Suppressor macrophage treated with lipopolysaccharide for 4 hours (primary cell): ENCODE results near the gene MYD88.
A peak's percentile ranks its signal among the peaks of the same experiment; 100 is the strongest.

Experiments used
- DNase-seq: peaks from one replicate; pipeline ENCODE4 v3.0.0-alpha.2; 2020

Gene MYD88

DNA sequence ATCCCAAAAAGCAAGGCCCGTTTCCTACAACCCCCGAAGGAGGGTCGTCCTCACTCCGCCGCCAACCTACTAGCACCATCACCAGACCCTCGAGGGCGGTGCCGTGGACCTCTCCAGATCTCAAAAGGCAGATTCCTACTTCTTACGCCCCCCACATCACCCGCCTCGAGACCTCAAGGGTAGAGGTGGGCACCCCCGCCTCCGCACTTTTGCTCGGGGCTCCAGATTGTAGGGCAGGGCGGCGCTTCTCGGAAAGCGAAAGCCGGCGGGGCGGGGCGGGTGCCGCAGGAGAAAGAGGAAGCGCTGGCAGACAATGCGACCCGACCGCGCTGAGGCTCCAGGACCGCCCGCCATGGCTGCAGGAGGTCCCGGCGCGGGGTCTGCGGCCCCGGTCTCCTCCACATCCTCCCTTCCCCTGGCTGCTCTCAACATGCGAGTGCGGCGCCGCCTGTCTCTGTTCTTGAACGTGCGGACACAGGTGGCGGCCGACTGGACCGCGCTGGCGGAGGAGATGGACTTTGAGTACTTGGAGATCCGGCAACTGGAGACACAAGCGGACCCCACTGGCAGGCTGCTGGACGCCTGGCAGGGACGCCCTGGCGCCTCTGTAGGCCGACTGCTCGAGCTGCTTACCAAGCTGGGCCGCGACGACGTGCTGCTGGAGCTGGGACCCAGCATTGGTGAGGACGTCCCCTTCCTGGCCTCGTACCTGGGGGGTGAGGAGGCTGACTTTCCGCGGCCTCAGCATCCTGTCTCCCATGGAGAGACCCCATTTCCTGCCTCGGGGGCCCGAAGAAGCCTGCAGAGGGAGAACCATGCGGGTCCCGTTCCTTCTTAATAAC lies at the start of gene MYD88:
Gene MYD88, plus strand, starts transcription at position 313 of the 842 bp plus-strand sequence. Its CDS starts 40 bp downstream, at position 353.
- DNase-seq: peak; percentile 95

GRCh38 chr3:38089163-38089562 lies 49.3 kb upstream of the MYD88 start:
- DNase-seq: no peak

GRCh38 chr3:38090453-38090852 lies 48.0 kb upstream of the MYD88 start:
- no peak for DNase-seq

DNA sequence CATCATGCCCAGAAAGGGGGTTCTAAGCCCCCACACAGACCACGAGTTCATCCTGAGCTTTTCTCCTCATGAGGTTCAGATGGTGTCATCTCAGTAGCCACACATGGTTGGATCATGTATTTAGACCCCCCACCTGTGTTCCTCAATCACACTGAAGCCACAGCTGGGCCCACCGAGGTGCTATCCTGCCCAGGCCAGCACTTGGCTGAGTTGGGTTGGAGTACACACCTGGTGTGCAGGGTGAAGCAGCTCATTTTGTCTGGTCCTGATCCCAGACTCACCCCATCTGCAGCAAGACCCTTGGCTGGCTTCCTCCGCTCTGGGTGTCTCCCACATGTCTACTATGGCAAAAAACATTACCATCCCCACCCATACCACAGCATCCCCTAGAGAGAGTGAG lies 43.5 kb upstream of the MYD88 start:
- DNase-seq: no peak

- DNase-seq: no peak
Observed at GRCh38 chr3:38095669-38096483, 42.6 kb upstream of the MYD88 start.

DNA sequence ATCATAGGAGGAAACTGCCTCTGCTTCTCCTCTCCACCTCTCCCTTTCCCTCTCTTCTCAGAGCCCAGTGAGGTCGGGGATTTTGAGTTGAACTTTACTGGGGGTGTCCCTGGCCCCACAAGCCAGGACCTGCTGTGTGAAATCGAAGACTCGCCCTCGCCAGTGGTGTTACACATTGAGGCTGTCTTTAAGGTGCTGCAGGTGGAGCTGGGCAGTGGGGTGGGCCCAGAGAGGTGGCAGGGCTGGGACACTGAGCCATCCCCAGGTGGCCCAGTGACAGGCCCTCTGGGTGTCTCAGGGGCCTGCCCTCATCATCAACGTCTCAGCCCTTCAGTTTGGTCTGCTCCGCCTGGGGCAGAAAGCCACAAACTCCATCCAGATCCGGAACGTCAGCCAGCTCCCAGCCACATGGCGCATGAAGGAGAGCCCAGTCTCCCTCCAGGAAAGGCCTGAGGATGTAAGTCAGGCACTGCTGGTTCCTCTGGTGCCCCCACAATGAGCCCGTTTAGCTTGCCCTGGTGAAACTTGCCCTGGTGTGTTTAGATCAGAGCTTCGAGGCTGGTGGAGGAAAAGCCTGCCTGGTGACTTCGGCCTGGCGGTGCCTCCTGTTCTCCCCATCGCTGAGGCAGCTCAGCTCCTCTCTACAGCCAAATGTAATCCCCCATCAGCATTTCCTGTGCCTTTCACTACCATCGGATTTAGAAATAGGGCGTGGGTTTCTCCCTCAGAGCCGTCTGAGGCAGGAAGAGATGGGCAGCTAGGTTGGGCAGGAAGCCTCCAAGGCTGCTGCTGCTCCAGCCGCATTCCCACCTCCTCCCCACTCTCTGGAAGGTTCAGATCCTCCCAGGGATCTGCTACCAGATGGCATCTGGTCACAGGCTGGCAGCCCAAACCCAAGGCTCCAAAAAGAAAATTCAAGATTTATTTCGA lies 40.8 kb upstream of the MYD88 start:
- no peak for DNase-seq

- DNase-seq: no peak
Observed at GRCh38 chr3:38098376-38098723, 40.1 kb upstream of the MYD88 start.

DNA sequence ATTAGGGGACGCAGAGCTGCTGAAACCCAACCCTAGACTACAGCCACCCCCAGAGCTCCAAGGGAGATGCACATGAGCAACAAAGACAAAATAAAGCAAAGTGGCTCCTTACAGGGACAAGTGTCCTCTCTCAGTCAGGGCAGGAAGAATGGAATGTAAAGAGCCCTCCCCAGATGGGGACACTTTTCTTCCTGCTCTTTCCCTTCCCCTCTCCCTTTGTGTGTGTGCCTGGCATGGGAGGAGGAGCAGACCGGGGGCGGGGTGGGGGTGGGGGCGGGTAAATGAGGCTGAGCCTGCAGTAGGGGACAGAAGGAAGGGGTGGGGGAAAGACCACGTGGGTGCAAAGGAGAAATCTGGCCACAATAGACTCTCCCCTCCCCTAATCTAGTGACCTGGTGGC lies 38.9 kb upstream of the MYD88 start:
- no peak for DNase-seq

DNA sequence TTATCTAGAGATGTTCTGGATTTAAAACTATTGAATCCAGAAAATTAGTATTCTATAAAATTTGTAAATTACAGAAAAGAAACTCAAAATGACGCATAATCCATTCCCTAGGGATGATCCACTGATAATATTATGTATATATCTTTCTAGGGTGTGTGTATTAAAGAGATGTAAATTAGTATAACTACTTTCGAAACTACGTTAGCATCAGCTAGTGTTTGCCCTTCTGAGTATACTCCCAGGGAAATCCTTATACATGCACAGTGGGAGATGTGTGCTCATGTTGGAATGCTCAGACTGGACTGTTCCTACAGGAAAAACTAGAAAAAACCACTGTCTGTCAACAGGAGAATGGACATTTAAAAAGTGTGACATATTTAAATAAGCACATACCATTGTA lies 38.0 kb upstream of the MYD88 start:
- no peak for DNase-seq

DNA sequence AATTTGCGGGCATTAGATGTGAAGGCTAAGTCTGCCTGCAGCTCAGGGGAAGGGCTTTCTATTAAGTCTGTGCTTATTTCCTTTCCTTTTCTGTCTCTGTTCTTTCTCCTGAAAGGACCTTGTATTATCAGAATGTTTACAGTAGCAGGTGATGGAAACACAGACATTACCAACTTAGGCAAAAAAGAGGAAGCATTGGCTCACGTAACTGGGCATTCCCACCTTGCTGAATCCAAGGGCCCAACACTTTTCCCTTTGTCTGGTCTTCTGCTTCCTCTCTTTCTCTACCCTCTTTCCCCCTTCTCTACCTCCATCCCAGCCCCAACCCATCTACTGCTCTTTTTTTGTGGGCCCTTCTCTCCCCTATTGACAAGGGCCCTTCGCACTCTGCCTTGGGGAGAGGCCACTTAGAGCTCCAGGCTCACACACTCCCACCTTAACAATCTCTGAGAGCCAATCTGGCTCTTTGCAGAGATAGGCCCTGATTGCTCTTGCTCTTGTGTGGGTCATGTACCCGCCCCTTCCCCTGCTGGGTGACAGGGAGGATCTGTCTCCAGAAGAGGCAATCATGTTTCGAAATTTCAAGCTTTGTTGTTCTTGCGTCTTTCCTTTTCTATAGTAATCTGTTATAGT lies 36.5 kb upstream of the MYD88 start:
- DNase-seq: peak; percentile 21

- DNase-seq: peak; percentile 54
Observed at GRCh38 chr3:38102444-38102814, 36.0 kb upstream of the MYD88 start.

GRCh38 chr3:38105525-38105924 lies 32.9 kb upstream of the MYD88 start:
- no peak for DNase-seq

DNA sequence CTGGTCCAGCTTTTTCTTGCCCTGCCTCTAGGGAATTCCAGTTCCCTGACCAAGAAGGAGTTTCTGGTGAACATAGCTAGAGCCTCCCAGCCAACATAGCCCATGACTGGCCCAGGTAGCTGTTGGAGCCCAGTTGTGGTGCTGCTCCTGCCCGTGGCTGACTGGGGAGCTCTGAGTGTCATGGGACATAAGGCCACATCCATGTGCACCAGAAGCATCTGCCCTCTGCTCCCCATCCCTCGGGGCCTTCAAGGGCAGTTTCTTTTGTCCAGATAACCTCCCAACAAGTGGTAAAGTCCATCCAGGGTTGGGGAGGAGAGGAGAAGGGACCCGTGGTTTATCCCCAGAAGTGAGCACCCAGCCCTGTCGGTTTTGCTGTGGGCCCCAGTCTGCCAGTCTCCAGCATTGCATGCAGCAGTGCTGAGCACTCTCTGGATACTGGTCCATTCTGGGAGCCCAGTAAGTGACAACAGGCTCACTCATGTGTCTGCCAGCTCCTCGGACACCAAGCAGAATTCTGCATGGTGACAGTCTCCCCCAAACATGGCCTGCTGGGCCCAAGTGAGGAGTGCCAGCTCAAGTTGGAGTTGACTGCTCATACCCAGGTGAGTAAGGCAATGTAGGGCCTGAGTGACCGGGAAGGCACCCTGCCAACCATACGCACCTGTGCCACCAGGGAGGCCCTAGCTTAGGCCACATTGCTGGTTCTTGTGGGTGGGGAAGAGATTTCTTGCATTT lies 30.4 kb upstream of the MYD88 start:
- no peak for DNase-seq

GRCh38 chr3:38108649-38109579 lies 29.5 kb upstream of the MYD88 start:
- DNase-seq: peak; percentile 30

GRCh38 chr3:38109580-38110313 lies 28.7 kb upstream of the MYD88 start:
- DNase-seq: no peak

DNA sequence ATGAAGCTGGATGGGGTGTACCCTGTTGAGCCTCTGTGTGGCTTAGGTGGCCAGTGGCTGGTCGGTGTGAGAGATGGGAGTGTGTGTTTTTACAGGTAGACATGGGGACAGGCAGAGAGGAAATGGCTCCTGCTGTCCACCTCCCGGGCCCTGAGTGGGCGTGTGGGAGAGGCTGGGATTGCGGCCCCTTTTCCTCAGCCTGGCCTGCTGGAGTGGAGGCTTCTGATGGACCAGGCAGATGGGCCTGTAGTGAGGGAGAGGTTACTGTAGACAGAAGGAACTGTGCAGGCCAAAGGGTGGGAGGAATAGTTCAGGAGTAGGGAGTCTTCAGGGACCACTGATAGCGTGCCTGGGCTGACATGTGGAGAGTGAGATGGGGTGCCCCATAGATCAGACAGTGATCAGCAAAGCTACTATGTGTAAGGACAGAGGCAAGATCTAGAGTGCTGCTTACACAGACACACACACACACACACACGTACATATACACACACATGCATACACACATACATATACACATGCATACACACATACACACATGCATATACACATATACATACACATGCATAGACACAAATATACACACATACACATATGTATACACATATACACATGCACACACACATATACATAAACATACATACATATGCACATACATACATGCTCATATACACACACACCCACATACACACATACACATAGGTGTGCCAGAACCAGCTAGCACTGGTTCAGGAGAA lies 28.0 kb upstream of the MYD88 start:
- no peak for DNase-seq

DNA sequence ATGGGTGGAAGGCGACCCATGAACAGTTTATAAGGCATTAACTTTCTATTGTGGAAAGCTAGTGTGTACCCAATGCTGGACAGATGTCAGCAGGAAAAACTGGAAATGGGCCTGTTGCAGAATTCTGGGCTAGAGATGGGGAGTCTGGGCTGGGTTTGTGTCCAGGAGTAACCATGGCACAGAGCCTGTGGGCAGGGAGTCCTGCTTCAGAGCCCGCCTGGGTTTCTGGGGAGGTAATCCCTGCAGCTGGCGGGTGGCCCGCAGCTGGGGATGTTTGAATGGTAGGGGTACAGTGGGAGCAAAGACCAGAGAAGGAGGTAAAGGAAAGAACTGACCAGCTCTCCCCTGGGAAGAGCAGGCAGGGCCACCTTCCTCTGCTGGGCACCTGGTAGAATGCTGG lies 27.3 kb upstream of the MYD88 start:
- no peak for DNase-seq

GRCh38 chr3:38111696-38112377 lies 26.6 kb upstream of the MYD88 start:
- no peak for DNase-seq

- DNase-seq: no peak
Observed at GRCh38 chr3:38112378-38112761, 26.1 kb upstream of the MYD88 start.
